Transverse colon (tissue), 4 donors: ENCODE data around the gene SPPL2C.

Experiments used
- POLR2A ChIP-seq: fragments of 450-650 bp; IDR thresholded peaks from one replicate; pipeline ENCODE4 v1.6.1; 2016; ENCODE audit warnings: antibody characterized with exemption, mild to moderate bottlenecking, moderate library complexity
- POLR2AphosphoS5 ChIP-seq, 3 donors: sonication (generic); formaldehyde crosslinking; IDR thresholded peaks; one replicate each; pipeline ENCODE4 v1.6.1; 2016; ENCODE audit warnings: antibody characterized with exemption in 3 of 3
- TF ChIP-seq, protein P1 (sequence below), 5 experiments: fragments of 200-600 bp in 3 of 5; fragments of 450-650 bp in 2 of 5; sonication (generic) in 3 of 5; IDR thresholded peaks; 1 replicate in 2 of 5; 2 replicates in 3 of 5; pipeline ENCODE4 v1.5.1; 2016 to 2017; ENCODE audit warnings: antibody characterized with exemption in 5 of 5, inconsistent platforms in 3 of 5, mild to moderate bottlenecking in 2 of 5, moderate library complexity in 1 of 5

DNA sequence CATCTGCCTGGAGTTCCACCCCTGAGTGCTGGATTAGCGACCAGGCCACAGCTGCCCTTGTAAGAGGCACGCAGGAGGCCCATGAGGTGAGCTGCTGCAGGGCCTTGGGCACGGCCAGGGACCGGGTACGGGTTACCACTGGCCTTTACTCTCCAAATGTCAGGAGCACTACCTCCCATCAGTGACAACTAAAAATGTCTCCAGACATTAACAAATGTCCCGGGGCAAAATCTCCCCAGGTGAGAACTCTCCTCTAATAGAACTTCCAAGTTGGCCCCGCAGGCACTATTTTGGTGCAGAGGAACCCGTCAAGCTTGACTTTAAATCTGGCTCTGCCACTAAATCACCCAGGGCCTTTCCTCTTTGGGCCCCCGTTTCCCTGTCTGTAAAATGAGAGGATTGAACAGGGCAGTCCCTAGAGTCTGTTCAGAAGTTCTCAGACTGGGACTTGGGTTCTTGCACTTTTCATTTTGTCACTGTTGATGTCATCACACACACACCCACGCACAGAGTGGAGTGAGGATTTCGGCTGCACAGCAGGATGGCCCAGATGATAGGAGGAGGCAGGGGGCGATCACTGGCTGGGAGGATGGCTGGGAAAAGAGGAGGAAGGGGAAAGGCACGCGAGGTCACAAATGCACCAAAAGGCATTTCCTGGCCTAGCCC, 25.1 kb downstream of the SPPL2C start:
- TF ChIP-seq POLR2A (no peak), POLR2AphosphoS5 (IDR thresholded peaks at IDR 0.05) (no peak)
- TF ChIP-seq, protein P1, sequence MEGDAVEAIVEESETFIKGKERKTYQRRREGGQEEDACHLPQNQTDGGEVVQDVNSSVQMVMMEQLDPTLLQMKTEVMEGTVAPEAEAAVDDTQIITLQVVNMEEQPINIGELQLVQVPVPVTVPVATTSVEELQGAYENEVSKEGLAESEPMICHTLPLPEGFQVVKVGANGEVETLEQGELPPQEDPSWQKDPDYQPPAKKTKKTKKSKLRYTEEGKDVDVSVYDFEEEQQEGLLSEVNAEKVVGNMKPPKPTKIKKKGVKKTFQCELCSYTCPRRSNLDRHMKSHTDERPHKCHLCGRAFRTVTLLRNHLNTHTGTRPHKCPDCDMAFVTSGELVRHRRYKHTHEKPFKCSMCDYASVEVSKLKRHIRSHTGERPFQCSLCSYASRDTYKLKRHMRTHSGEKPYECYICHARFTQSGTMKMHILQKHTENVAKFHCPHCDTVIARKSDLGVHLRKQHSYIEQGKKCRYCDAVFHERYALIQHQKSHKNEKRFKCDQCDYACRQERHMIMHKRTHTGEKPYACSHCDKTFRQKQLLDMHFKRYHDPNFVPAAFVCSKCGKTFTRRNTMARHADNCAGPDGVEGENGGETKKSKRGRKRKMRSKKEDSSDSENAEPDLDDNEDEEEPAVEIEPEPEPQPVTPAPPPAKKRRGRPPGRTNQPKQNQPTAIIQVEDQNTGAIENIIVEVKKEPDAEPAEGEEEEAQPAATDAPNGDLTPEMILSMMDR (IDR thresholded peaks at IDR 0.05), result no peak
